ENCODE measurements around the gene ABCC5.

ABCC5 gene

GRCh38 chr3:183968666-183969245, 48.9 kb downstream of the ABCC5 start:
- no peak for DNase-seq

DNA sequence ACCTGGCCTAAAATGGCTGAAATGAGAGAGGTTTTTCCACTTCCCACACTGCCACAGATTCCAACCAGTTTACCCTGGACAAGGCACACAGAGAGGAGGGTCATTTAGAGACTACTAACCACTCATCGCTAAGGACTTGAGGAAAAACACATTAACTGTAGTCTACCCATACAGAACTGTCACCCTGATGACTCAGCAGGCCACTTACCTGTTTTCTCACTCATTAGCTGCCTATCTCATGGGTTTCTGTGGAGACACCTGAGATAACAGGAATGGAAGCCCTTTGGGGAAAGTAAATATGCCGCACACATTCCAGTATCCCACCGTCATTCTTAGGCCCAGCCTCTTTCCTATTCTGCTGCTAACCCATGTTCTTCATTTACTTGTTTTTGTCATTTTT, 50.0 kb downstream of the ABCC5 start:
- no peak for DNase-seq

- DNase-seq = no peak
Observed at GRCh38 chr3:183966361-183966791, 51.3 kb downstream of the ABCC5 start.

- DNase-seq = no peak
Observed at GRCh38 chr3:183962807-183963206, 54.9 kb downstream of the ABCC5 start.

DNA sequence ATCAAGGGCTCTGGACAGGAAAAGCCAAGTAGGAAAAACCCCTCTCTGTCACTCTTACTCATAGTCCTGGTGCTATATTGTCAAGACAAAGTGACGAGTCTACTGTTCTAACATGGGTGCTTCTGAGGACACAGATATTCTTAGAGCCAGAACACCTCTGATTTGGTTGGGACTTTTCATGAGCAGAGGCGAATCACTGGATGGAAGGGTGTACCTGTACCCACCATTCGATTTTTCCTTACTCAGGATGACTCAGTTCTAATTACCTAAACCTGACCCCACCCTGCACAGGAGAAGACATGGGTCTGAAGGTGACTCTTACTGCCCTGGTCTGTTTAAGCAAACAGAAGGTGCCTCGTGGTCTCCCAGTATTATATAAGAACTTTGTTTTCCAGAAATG, 58.5 kb downstream of the ABCC5 start:
- no peak for DNase-seq

GRCh38 chr3:183958775-183959174, 58.9 kb downstream of the ABCC5 start:
- DNase-seq = no peak

DNA sequence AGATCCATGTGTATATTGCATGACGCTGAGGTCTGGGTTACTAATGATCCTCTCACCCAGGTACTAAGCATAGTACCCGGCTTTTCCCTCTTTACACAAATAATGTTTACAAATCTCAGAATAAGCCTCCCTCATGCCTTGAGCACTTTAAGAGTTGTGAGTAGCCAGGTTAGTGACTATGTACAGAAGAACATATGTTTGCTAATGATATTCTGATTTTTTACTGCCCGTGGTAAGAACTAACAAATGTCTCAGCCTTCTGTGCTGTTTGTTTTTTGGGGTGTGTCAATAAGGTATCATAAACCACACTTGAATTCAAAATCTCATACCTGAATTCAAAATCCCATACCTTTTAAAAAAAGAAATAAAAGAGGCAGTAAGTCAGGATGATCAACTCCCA, 59.5 kb downstream of the ABCC5 start:
- no peak for DNase-seq

DNA sequence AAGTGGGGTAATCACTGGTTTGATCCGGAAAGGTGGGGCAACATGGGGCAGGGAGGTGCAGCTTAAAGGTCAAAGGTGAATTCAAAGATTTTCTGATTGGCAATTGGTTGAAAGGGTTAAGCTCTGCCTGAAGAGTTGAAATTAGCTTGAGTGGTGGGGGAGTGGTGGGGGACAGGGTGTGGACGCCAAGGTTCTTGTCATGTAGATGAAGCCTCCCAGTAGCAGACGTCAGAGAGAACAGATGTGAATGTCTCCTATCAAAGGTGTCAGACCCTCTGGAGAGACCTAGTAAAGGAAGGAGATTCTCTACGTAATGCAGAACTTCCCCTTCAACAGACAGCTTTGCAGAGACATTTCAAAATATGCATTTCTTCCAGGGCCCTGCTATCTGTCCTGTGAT, 62.8 kb downstream of the ABCC5 start:
- no peak for DNase-seq

DNA sequence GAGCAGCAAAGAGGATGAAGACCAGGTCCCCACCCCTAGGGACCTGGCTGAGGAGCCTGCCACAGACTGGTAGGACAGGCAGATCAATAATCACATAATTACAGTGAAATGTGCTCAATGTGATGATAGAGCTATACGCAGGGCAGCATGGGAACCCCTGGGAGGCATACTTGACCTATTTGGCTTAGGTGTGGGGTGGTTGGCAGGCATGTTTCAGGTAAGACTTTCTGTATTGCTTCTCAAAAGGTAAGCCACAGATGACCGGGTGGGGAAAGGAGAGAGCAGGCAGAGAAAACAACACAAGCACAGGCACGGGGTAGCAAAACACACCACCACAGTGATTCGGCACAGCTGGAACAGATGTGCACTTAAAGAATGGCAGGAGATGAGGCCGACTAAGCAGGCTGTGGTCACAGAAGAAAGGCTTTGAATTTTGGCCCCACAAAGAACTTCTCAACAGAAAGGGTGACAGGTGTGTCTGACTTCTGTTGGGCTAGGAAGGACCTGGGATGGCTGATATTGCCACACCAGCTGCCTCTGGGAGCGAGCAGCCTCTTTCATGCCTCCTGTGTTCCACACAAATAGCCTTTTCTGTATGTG, 64.1 kb downstream of the ABCC5 start:
- DNase-seq = no peak

GRCh38 chr3:183951459-183951858, 66.2 kb downstream of the ABCC5 start:
- no peak for DNase-seq

DNA sequence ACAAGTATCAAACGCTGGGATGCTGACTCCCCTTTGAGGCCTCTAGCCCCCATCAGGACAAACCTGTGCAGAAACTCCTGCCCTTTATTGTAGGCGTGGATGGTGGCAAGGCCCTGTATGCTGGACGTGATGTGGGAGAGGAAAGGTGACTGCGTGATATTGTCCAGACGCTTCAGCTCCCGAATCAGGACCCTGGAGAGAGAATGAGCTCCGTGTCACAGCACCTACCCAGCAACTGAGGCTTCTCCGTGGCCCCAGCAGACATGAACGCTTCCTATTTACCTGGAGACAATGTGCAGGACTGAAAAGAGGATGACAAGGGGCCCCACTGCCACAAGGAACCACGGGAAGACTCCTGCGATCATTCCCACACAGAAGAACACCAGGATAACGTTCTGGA, 68.0 kb downstream of the ABCC5 start:
- no peak for DNase-seq

- no peak for DNase-seq
Observed at GRCh38 chr3:183946037-183946436, 71.6 kb downstream of the ABCC5 start.

- no peak for DNase-seq
Observed at GRCh38 chr3:183944775-183945174, 72.9 kb downstream of the ABCC5 start.

DNA sequence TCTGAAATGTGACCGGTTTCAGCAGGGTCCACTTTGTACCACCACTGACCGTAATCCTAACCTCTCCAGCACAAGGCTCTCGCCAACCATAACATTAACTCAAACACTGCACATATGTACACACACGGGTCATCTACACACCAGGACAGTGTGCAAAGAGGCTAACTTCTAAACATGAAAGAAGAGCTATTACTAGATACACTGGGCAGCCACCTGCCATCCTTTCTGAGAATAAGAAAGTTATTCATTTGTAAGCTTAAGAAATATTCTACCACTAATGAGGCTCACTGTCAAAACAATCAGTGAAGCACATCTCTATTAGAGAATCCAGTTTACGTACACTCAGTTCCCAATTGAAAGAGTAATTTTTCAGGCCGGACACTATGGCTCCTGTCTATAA, 73.9 kb downstream of the ABCC5 start:
- DNase-seq = no peak

DNA sequence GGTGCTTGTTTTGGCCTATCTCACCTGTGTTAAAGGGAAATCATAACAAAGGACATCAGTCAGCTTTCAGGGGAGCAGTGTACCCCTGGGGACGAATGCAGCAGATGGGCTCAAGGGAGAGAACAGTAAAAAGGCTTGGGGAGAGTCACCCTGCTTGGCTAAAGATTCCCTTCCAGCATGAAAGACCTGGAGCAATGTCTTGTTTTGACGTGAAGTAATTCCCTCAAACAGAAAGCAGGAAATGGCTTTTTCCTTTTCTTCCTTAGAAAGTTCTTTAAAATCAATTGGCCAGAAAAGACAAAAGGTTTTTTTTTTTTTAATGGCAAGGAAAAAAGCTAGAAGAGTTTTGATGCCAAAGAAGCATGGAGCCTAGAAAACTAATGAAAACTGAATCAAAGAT, 76.5 kb downstream of the ABCC5 start:
- DNase-seq = no peak

- DNase-seq = no peak
Observed at GRCh38 chr3:183937601-183938286, 79.9 kb downstream of the ABCC5 start.

- no peak for DNase-seq
Observed at GRCh38 chr3:183933160-183933559, 84.5 kb downstream of the ABCC5 start.

GRCh38 chr3:183931881-183932280, 85.8 kb downstream of the ABCC5 start:
- no peak for DNase-seq

- no peak for DNase-seq
Observed at GRCh38 chr3:183930086-183930485, 87.6 kb downstream of the ABCC5 start.

GRCh38 chr3:183927059-183927458, 90.6 kb downstream of the ABCC5 start:
- no peak for DNase-seq

GRCh38 chr3:183924956-183925355, 92.7 kb downstream of the ABCC5 start:
- DNase-seq = no peak

- DNase-seq = no peak
Observed at GRCh38 chr3:183924543-183924942, 93.1 kb downstream of the ABCC5 start.

DNA sequence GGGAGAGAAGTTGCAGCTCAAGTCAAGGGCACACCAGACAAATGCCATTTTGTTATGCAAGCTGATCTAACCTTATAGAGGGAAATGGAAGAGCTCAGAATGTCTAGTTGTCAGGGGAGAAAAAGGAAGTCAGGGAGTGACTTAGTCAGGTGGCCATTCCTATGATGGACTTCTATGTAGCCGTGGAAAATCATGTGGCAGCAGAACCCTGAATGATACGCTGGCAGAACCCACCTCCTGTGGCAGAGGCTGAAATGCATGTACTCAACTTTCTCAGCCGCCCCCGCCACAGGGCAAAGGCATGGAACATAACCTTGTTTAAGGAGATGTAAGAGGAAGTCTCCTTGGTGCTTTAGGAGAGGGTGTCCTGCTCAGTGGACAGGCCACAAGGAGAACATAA, 95.3 kb downstream of the ABCC5 start:
- no peak for DNase-seq

DNA sequence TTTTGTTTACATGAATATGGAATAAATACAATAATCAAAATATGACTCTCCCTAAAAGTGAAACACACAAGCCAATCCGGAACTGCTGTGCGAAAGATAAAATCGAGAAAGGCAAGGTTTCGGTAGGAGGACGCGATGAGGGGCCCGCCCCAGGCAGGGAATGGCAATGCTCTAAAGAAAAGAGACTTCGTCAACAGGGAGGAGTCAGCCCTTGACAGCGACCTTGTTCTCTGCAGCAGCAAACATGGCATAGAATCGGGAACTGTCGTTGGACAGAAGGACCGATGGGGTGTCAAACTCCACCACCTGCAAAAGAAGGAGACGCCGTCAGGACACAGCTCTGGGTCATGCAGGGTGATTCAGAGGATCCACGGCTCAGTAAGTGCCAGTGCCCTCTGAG, 96.6 kb downstream of the ABCC5 start:
- no peak for DNase-seq

DNA sequence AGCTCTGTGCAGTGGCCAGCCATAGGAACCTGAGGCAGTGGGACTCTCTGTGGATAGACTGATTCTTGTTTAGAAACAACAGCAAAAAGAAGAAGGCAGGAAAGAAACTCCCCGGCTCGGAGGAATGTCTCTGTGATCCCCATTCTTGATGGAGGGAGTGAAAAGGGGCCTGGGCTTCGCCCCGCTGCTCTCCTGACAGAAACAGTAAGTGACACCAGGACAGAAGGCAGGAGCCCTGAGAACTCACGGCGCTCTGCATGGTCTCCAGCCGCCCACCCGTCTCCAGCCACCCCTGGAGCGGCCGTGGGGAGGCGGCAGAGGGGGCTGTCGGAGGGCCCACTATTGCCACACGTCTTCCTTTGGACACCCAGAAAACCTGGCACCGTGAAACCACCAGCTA, 97.3 kb downstream of the ABCC5 start:
- no peak for DNase-seq
